HCT116 (cell line): ENCODE results near the gene CERS6. TPM values are rescaled to one million over a fixed set of nuclear protein-coding genes. Genes with fewer than 3 reads are reported as not detected.

Source experiments
- ATAC-seq: fragments of 200-7000 bp; cut with Tn5 transposase; 2 replicates; pipeline ENCODE4 v1.9.1; 2020; ENCODE audit warnings: mild to moderate bottlenecking, moderate library complexity
- BruUV-seq: library from RNA; stranded (reverse); fragments of 400-500 nt; replicated peaks from 2 replicates; lab custom pipeline; 2021; lab: Mats Ljungman, UMichigan
- CTCF ChIA-PET: fragments of 300-600 bp; sonication (Branson Sonifier 250); formaldehyde crosslinking; loops from one replicate; lab custom pipeline; 2021; ENCODE audit warnings: antibody characterized with exemption; lab: Charles Lee
- POLR2A ChIA-PET: fragments of 300-600, 350-600 bp; sonication (Branson Sonifier 250); formaldehyde crosslinking; loops from one replicate; lab custom pipeline; 2021; ENCODE audit warnings: antibody characterized with exemption; lab: Charles Lee
- RAD21 ChIA-PET, 2 experiments: fragments of 300-600 bp; sonication (Branson Sonifier 250); formaldehyde crosslinking; loops; one replicate each; lab custom pipeline; 2023; ENCODE audit warnings: low total read pairs in 2 of 2; ENCODE audit not compliant: uncharacterized antibody in 2 of 2, unreplicated experiment in 2 of 2, low non-redundant PET in 1 of 2; lab: Charles Lee
- DNase-seq: peaks from one replicate; pipeline ENCODE4 v3.0.0-alpha.2; 2010; ENCODE audit warnings: low read depth, low spot score
- H2AFZ ChIP-seq: fragments of 200-600 bp; shearing (Covaris generic), sonication (generic); 2 replicates; pipeline ENCODE4 v1.6.1; 2017; ENCODE audit warnings: low read depth, mixed run types, mixed read lengths, antibody characterized with exemption, low read length; ENCODE audit not compliant: poor library complexity, severe bottlenecking
- H3K27ac ChIP-seq: 2 replicates; pipeline ENCODE4 v1.5.1; 2012; ENCODE audit warnings: low read depth, low read length
- H3K27me3 ChIP-seq: fragments of 200-600 bp; sonication (generic); 2 replicates; pipeline ENCODE4 v1.6.1; 2016; ENCODE audit warnings: mixed run types, low read length, mixed read lengths; ENCODE audit not compliant: insufficient read depth
- H3K36me3 ChIP-seq, 2 experiments: fragments of 200-500 bp in 1 of 2; fragments of 200-600 bp in 1 of 2; sonication (Bioruptor generic) in 1 of 2; sonication (generic) in 1 of 2; 2 replicates each; pipeline versions ENCODE4 v1.5.1 to v1.6.1; 2014 to 2016; ENCODE audit warnings: low read length in 2 of 2, inconsistent platforms in 1 of 2, mixed read lengths in 1 of 2, mixed run types in 1 of 2; ENCODE audit not compliant: insufficient read depth in 2 of 2, control insufficient read depth in 1 of 2
- H3K4me1 ChIP-seq, 2 experiments: fragments of 200-600 bp in 1 of 2; sonication (generic) in 1 of 2; 2 replicates each; pipeline versions ENCODE4 v1.5.1 to v1.6.1; 2012 to 2017; ENCODE audit warnings: low read length in 2 of 2, inconsistent platforms in 1 of 2, mild to moderate bottlenecking in 1 of 2, mixed read lengths in 1 of 2, mixed run types in 1 of 2, moderate library complexity in 1 of 2; ENCODE audit not compliant: insufficient read depth in 2 of 2, control insufficient read depth in 1 of 2
- H3K4me2 ChIP-seq: fragments of 200-600 bp; sonication (generic); 2 replicates; pipeline ENCODE4 v1.6.1; 2017; ENCODE audit warnings: mixed run types, low read length, mixed read lengths
- H3K4me3 ChIP-seq, 2 experiments: fragments of 200-600 bp in 1 of 2; sonication (generic) in 1 of 2; replicated peaks in 1 of 2; 2 replicates each; pipeline ENCODE4 v1.5.1; 2011 to 2016; ENCODE audit warnings: low read length in 2 of 2, control low read depth in 1 of 2, low read depth in 1 of 2, mild to moderate bottlenecking in 1 of 2, mixed read lengths in 1 of 2, mixed run types in 1 of 2
- H3K79me2 ChIP-seq: fragments of 200-600 bp; sonication (generic); 2 replicates; pipeline ENCODE4 v1.6.1; 2017; ENCODE audit warnings: mild to moderate bottlenecking, mixed run types, low read length, moderate library complexity, mixed read lengths; ENCODE audit not compliant: insufficient read depth
- H3K9ac ChIP-seq: fragments of 200-600 bp; sonication (generic); 2 replicates; pipeline ENCODE4 v1.6.1; 2016; ENCODE audit warnings: low read length, mixed read lengths
- H3K9me2 ChIP-seq: fragments of 200-600 bp; sonication (generic), shearing (Covaris generic); 2 replicates; pipeline ENCODE4 v1.6.1; 2017; ENCODE audit warnings: mixed run types, mild to moderate bottlenecking, moderate library complexity; ENCODE audit not compliant: insufficient read depth
- H3K9me3 ChIP-seq, 2 experiments: fragments of 200-500 bp in 1 of 2; fragments of 200-600 bp in 1 of 2; sonication (Bioruptor generic) in 1 of 2; sonication (generic) in 1 of 2; 2 replicates each; pipeline ENCODE4 v1.6.1; 2014 to 2017; ENCODE audit warnings: low read length in 2 of 2, mixed read lengths in 2 of 2, inconsistent platforms in 1 of 2, low read depth in 1 of 2, mild to moderate bottlenecking in 1 of 2, mixed run types in 1 of 2, moderate library complexity in 1 of 2; ENCODE audit not compliant: control insufficient read depth in 1 of 2, insufficient read depth in 1 of 2
- H4K20me1 ChIP-seq: fragments of 200-600 bp; sonication (generic), shearing (Covaris generic); 2 replicates; pipeline ENCODE4 v1.6.1; 2017; ENCODE audit warnings: mixed run types, mild to moderate bottlenecking, moderate library complexity; ENCODE audit not compliant: insufficient read depth
- CBX3 ChIP-seq: IDR thresholded peaks from 2 replicates; pipeline ENCODE4 v1.6.1; 2012; ENCODE audit warnings: low read depth
- EGR1 ChIP-seq: IDR thresholded peaks from 2 replicates; pipeline ENCODE4 v1.6.1; 2012; ENCODE audit warnings: low read depth
- SP1 ChIP-seq: IDR thresholded peaks from 2 replicates; pipeline ENCODE4 v1.6.1; 2012; ENCODE audit warnings: low read depth
- YY1 ChIP-seq: IDR thresholded peaks from 2 replicates; pipeline ENCODE4 v1.6.1; 2011; ENCODE audit warnings: low read length, low read depth, moderate library complexity, mild to moderate bottlenecking; ENCODE audit not compliant: insufficient replicate concordance; ENCODE audit errors: extremely low read depth
- ZFX ChIP-seq: fragments of 450-650 bp; IDR thresholded peaks from 2 replicates; pipeline ENCODE4 v1.6.1; 2017
- intact Hi-C: fragments of 100-400 bp; cut with micrococcal nuclease; formaldehyde crosslinking; loops from 2 replicates; pipeline ENCODE4 v1.10.0; 2022
- total RNA-seq: library from RNA; stranded (reverse); gene quantifications from one replicate; pipeline ENCODE4 v1.2.1, GENCODE V29; 2021; ENCODE audit not compliant: unreplicated experiment
- TF ChIP-seq, protein P1 (sequence below): IDR thresholded peaks from 2 replicates; pipeline ENCODE4 v1.6.1; 2011; ENCODE audit warnings: mild to moderate bottlenecking, low read length, moderate library complexity; ENCODE audit not compliant: insufficient replicate concordance; ENCODE audit errors: extremely low read depth
- TF ChIP-seq, protein P2 (sequence below): IDR thresholded peaks from 2 replicates; pipeline ENCODE4 v1.6.1; 2012

The CERS6 gene
- total RNA-seq, 1 experiment from 2014 or later = 37.0 TPM

DNA sequence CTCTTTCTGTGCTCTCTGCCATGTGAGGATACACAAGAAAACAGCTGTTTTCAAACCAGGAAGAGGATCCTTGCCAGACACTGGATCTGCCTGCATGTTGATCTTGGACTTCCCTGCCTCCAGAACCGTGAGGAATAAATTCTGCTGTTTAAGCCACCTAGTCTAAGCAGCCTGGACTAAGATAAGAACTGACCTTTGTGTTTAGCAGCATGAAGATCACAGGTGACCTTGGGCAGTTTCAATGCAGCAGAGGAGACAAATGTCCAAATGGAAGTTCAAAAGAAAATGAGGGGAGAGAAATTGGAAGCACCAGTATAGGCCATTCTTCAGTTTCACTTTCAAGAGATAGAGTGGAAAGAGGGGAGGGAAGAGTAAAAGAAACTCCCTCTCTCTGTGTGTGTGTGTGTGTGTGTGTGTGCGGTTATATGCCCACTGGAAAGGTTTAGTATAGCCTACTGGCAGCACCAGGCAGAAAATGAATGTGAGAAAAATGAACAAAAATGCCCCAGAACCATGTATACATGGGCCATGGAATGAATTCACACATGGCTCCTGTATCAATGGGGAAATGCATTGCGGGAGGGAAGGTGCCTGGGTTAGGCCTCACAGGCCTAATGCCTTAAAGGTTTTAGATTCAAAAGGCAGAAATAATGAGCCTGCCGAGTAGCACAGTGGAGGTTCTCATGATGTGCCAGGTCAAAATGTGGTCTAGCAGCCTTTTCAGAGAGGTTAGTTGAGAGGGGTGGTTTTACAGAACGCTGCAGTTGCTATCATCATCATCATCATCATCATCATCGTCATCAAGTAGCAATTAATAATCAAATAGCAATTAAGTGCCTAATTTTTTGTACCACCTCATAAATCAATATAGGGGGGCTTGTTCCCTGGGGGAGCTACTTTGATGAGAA lies 1.1 kb upstream of the CERS6 start:
- DNase-seq (no peak), ATAC-seq (no peak)
- no peaks in the 10 kb centered on the region for H3K9me3 ChIP-seq
- CTCF ChIA-PET = no interaction called here
- TF ChIP-seq YY1 (no peak), CBX3 (0 out of 2 replicates have a peak, but pooled peaks have one; percentile 62)
- TSS peak; percentile 83 for BruUV-seq
- POLR2A ChIA-PET = no interaction called here
- H3K36me3 ChIP-seq = no peaks in the 10 kb centered on the region
- H3K9ac ChIP-seq = peak overlapping the region; percentile 73; the same call in 1 of the 2 replicates
- peaks cover 32% of the 10 kb centered on the region for H3K79me2 ChIP-seq
- no peak overlapping the region for H3K27ac ChIP-seq
- H3K4me3 ChIP-seq = peak overlapping the region; percentile 45 to 78
- intact Hi-C loops = no loop called here
- H3K9me2 ChIP-seq = no peaks in the 10 kb centered on the region
- peak overlapping the region; percentile 80 for H3K4me2 ChIP-seq
- H3K27me3 ChIP-seq = no peaks in the 10 kb centered on the region
- RAD21 ChIA-PET = no interaction called here
- no peak overlapping the region for H2AFZ ChIP-seq
- H3K4me1 ChIP-seq = peaks cover 0 to 21% of the 10 kb centered on the region in 2 experiments; a peak in 2 of 4 replicates
- no peaks in the 10 kb centered on the region for H4K20me1 ChIP-seq

DNA sequence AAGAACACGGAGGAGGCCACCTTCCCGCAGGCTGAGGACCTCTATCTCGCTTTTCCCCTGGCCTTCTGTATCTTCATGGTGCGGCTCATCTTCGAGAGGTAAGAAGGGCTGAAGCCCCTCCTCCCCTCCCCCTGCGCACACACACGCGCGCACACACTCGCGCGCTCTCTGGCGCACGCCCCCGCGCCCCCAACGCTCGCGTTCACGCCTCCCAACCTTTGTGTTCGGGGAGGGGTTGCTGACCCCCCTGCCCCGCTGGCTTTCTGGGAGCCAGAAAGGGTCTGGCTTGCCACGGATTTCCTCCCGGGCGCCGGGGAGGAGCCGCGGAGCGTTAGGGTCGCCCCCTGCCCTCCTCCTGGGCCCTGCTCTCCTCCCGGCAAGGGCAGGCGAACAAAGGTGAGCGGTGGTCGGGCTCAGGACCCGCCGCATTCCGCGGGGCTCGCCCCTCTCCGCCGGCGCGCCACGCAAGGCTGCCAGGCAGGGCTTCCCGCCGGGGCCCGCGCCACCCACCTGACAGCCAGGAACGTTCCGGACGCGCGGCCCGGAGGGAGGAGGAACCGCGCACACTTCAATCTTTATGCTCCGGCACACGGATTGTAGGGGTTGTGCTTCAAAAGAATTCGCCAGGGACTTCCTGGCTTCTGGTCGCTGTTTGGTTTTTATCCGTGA lies 583 bp downstream of the CERS6 start:
- no TSS peak for BruUV-seq
- peaks cover 0 to 21% of the 10 kb centered on the region in 2 experiments; a peak in 2 of 4 replicates for H3K4me1 ChIP-seq
- H3K9ac ChIP-seq = peak overlapping the region; percentile 73
- H4K20me1 ChIP-seq = peaks cover 2% of the 10 kb centered on the region; the same call in 1 of the 2 replicates
- peak overlapping the region; percentile 74 for H3K27ac ChIP-seq
- H3K4me2 ChIP-seq = peak overlapping the region; percentile 80
- DNase-seq (no peak), ATAC-seq (peak; percentile 65)
- CTCF ChIA-PET = no interaction called here
- TF ChIP-seq ZFX (0 out of 2 replicates have a peak, but pooled peaks have one; percentile 32), CBX3 (no peak), SP1 (no peak), EGR1 (peak; percentile 54; the same call in 1 of the 2 replicates)
- TF ChIP-seq, protein P1, sequence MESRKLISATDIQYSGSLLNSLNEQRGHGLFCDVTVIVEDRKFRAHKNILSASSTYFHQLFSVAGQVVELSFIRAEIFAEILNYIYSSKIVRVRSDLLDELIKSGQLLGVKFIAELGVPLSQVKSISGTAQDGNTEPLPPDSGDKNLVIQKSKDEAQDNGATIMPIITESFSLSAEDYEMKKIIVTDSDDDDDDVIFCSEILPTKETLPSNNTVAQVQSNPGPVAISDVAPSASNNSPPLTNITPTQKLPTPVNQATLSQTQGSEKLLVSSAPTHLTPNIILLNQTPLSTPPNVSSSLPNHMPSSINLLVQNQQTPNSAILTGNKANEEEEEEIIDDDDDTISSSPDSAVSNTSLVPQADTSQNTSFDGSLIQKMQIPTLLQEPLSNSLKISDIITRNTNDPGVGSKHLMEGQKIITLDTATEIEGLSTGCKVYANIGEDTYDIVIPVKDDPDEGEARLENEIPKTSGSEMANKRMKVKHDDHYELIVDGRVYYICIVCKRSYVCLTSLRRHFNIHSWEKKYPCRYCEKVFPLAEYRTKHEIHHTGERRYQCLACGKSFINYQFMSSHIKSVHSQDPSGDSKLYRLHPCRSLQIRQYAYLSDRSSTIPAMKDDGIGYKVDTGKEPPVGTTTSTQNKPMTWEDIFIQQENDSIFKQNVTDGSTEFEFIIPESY = no peak
- TF ChIP-seq, protein P2, sequence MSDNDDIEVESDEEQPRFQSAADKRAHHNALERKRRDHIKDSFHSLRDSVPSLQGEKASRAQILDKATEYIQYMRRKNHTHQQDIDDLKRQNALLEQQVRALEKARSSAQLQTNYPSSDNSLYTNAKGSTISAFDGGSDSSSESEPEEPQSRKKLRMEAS = 0 out of 2 replicates have a peak, but pooled peaks have one; percentile 47
- no peak overlapping the region for H2AFZ ChIP-seq
- RAD21 ChIA-PET = no interaction called here
- H3K27me3 ChIP-seq = no peaks in the 10 kb centered on the region
- POLR2A ChIA-PET = no interaction called here
- no peaks in the 10 kb centered on the region for H3K9me2 ChIP-seq
- peak overlapping the region; percentile 57 to 78 for H3K4me3 ChIP-seq
- no peaks in the 10 kb centered on the region for H3K36me3 ChIP-seq
- intact Hi-C loops = no loop called here
- H3K9me3 ChIP-seq = no peaks in the 10 kb centered on the region
- peaks cover 49% of the 10 kb centered on the region for H3K79me2 ChIP-seq
